Nephron progenitor cell (in vitro differentiated cells): ENCODE results near the gene FBXL15.
"Not testable (repeated sequence)": the region's sequence is repeated elsewhere in the genome, so short reads cannot be mapped to it uniquely, and the experiment has no call there.

Experiments used
- DNase-seq: peaks from one replicate; pipeline ENCODE4 v3.0.0; 2021
- H3K27ac Mint-ChIP-seq: 2 replicates; pipeline ENCODE4 v1.8.0; 2021; ENCODE audit warnings: mild to moderate bottlenecking, moderate library complexity, mixed read lengths
- H3K27me3 Mint-ChIP-seq: 2 replicates; pipeline ENCODE4 v1.8.0; 2021; ENCODE audit warnings: mild to moderate bottlenecking, low read depth, mixed read lengths; ENCODE audit not compliant: poor library complexity
- H3K36me3 Mint-ChIP-seq: 2 replicates; pipeline ENCODE4 v1.8.0; 2021; ENCODE audit warnings: low read depth, mixed read lengths
- H3K4me1 Mint-ChIP-seq: 2 replicates; pipeline ENCODE4 v1.8.0; 2021; ENCODE audit warnings: mixed read lengths
- H3K4me3 Mint-ChIP-seq: 2 replicates; pipeline ENCODE4 v1.8.0; 2021; ENCODE audit warnings: mild to moderate bottlenecking, moderate library complexity, mixed read lengths
- H3K9me3 Mint-ChIP-seq: 2 replicates; pipeline ENCODE4 v1.8.0; 2021; ENCODE audit warnings: mild to moderate bottlenecking, moderate library complexity, mixed read lengths
- TF ChIP-seq, protein P1 (sequence below): fragments of 200-600 bp; sonication (generic); IDR thresholded peaks from 2 replicates; pipeline ENCODE4 v1.5.0; 2021; ENCODE audit warnings: antibody characterized with exemption

FBXL15 gene

DNA sequence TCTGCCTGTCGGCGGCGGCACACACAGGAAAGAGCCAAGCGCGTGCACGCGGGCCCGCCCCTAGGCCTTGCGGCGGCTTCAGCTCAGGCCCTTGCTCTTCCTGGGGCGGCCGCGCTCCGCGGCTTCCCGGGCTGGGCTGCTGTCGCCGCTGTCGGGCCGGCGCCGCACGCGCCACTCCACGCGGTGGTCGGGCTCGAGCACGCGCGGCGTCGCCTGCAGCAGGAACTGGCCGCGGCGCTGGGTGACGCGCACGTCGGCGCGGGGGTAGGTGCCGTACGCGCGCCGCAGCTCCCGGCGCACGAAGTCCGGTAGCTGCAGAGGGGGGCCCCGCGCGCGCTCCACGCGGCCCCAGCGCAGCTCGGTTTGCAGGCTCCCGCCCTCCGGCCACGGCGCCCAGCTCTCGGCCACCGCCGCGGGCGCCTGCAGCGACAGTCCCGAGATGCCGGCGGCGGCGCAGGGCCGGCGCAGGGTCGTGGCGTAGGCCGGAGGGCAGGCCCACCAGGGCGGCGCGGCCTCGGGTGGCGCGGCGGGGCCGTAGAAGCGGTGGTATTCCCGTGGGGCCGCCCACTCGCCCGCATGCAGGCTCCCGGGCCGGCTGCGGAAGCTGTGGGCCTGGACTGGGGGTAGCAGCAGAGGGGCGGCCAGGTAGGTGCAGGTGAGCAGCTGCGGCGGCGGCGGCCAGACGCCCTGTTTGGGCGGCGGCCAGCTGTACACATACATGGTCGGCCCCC, 29.9 kb downstream of the FBXL15 start:
- Mint-ChIP-seq H3K27ac (peak overlapping the region; percentile 68), H3K9me3 (no peaks in the 10 kb centered on the region), H3K4me3 (peak overlapping the region; percentile 92), H3K27me3 (peaks cover 24% of the 10 kb centered on the region), H3K36me3 (peaks cover 11% of the 10 kb centered on the region), H3K4me1 (peaks cover 43% of the 10 kb centered on the region)
- peak; percentile 77 for DNase-seq
- TF ChIP-seq, protein P1, sequence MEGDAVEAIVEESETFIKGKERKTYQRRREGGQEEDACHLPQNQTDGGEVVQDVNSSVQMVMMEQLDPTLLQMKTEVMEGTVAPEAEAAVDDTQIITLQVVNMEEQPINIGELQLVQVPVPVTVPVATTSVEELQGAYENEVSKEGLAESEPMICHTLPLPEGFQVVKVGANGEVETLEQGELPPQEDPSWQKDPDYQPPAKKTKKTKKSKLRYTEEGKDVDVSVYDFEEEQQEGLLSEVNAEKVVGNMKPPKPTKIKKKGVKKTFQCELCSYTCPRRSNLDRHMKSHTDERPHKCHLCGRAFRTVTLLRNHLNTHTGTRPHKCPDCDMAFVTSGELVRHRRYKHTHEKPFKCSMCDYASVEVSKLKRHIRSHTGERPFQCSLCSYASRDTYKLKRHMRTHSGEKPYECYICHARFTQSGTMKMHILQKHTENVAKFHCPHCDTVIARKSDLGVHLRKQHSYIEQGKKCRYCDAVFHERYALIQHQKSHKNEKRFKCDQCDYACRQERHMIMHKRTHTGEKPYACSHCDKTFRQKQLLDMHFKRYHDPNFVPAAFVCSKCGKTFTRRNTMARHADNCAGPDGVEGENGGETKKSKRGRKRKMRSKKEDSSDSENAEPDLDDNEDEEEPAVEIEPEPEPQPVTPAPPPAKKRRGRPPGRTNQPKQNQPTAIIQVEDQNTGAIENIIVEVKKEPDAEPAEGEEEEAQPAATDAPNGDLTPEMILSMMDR = no peak

- Mint-ChIP-seq H3K36me3 (peaks cover 15% of the 10 kb centered on the region), H3K27me3 (peaks cover 19% of the 10 kb centered on the region), H3K4me3 (peak within 1 kb of the TSS; percentile 86), H3K9me3 (no peaks in the 10 kb centered on the region), H3K4me1 (peaks cover 38% of the 10 kb centered on the region), H3K27ac (no peak within 1 kb of the TSS)
- DNase-seq = peak; percentile 27
- TF ChIP-seq, protein P1 = no peak
Measured at GRCh38 chr10:102451105-102451969, 30.7 kb downstream of the FBXL15 start, which contains the start of gene C10orf95. Gene C10orf95, minus strand, starts transcription at chr10:102451543. Its CDS starts 450 bp downstream, at chr10:102451093.

GRCh38 chr10:102452672-102453340, 32.2 kb downstream of the FBXL15 start:
- Mint-ChIP-seq H3K4me3 (peak overlapping the region; percentile 86), H3K27me3 (peaks cover 19% of the 10 kb centered on the region), H3K27ac (no peak overlapping the region), H3K9me3 (no peaks in the 10 kb centered on the region), H3K36me3 (peaks cover 15% of the 10 kb centered on the region), H3K4me1 (peaks cover 43% of the 10 kb centered on the region)
- no peak for DNase-seq
- TF ChIP-seq, protein P1 = no peak

- TF ChIP-seq, protein P1 = no peak
Measured at GRCh38 chr10:102453502-102453901, 32.9 kb downstream of the FBXL15 start.

GRCh38 chr10:102454662-102455487, 34.2 kb downstream of the FBXL15 start:
- Mint-ChIP-seq H3K36me3 (peaks cover 15% of the 10 kb centered on the region), H3K27me3 (peaks cover 19% of the 10 kb centered on the region), H3K4me1 (peaks cover 40% of the 10 kb centered on the region)
- not testable (repeated sequence) for H3K27ac Mint-ChIP-seq, H3K9me3 Mint-ChIP-seq, DNase-seq, H3K4me3 Mint-ChIP-seq

More at GRCh38 chr10:102453502-102453901, 32.9 kb downstream of the FBXL15 start:
- Mint-ChIP-seq H3K27me3 (peaks cover 19% of the 10 kb centered on the region), H3K36me3 (peaks cover 15% of the 10 kb centered on the region), H3K27ac (no peak overlapping the region), H3K4me3 (no peak overlapping the region), H3K9me3 (no peaks in the 10 kb centered on the region), H3K4me1 (peaks cover 48% of the 10 kb centered on the region)
- DNase-seq = no peak
